GM12874 (cell line): ENCODE data around the gene DRGX.

Experiments
- CTCF ChIP-seq: IDR thresholded peaks from 2 replicates; pipeline ENCODE4 v1.5.1; 2011; ENCODE audit warnings: low read depth, mild to moderate bottlenecking, control low read depth, low read length, moderate library complexity; ENCODE audit not compliant: insufficient read depth

Gene DRGX

DNA sequence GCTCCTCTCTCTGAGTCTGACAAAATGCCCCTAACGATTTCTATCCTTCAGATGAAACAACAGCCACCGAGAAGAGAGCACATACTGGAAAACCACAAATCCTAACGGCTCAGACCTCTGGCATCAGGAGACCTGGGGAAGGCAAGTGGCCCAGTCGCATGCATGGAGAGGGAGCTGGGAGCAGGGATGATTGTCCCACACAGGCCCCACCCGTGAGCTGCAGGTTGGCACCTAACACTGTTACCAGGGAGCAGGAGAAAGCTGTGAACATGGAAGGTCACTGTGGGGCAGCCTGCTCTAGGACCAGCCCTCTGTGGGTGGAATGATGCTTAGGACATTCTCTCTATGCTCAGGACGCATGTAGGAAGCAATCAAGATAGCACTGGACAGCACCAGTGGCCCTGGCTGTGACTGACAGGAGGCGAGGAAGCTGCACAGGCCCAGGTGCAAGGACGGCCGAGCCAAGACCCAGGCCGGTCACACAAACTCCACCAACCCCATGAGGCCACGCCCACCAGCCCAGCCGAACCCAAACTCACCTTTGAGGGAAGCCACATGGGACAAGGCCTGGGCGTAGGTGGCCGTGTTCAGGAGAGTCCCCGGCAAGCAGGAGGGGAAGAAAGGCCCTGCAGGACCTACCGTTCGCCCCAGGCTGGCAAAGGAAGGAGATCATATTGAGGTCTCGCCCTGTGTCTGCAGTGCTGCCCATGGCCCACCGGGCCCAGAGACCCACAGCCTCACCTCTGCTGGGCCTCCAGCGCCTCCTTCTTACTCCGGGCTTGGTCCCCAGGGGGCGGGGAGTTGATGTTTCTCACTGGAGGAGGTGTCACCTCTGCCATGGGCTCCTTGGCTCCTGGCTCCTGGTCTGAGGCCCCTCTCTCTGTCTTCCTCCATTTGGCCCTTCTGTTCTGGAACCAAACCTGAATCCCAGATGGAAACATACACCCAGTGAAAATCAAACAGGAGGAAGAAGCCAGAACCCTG lies 9.7 kb downstream of the DRGX start:
- no peak for TF ChIP-seq CTCF

GRCh38 chr10:49384268-49384953 lies 11.5 kb downstream of the DRGX start:
- no peak for TF ChIP-seq CTCF

DNA sequence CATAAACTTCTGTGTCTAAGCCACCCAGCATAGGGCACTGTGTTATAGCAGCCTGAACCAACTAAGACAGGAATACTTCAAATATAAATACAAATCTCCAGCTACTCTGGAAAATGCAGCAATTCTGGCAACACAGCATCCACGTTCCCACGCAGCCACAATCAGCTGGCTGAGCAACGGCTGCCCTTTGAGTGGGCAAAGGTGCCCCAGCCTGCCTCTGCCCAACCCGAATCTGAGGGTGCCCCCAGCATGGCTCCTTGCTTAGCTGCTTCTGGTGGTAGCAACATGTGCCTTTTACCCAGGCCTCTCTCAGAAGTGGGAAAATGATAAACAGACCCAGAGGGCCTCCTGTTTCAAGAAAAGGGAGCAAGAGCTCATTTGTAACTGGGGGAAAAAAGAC lies 12.0 kb downstream of the DRGX start:
- no peak for TF ChIP-seq CTCF

GRCh38 chr10:49382826-49383225 lies 13.1 kb downstream of the DRGX start:
- no peak for TF ChIP-seq CTCF

DNA sequence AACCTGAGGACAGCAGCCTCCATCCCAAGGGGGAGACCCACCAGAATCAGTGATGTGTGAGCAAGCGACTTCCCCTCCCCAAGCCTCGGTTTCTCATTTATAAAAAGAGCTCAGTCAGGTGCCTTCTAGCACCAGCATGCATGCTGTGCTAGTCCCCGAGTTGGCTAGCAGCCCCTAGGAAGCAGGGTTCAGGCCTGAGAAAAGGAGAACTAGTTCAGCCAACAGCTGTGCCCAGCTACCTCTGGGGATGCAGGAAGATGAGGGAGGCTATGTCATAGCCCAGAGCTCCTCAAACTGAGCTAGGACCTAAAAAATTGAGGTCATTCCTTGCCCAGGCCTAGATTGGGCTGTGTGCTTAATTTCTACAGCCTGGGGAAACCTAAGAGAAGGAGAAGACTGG lies 13.7 kb downstream of the DRGX start:
- no peak for TF ChIP-seq CTCF

DNA sequence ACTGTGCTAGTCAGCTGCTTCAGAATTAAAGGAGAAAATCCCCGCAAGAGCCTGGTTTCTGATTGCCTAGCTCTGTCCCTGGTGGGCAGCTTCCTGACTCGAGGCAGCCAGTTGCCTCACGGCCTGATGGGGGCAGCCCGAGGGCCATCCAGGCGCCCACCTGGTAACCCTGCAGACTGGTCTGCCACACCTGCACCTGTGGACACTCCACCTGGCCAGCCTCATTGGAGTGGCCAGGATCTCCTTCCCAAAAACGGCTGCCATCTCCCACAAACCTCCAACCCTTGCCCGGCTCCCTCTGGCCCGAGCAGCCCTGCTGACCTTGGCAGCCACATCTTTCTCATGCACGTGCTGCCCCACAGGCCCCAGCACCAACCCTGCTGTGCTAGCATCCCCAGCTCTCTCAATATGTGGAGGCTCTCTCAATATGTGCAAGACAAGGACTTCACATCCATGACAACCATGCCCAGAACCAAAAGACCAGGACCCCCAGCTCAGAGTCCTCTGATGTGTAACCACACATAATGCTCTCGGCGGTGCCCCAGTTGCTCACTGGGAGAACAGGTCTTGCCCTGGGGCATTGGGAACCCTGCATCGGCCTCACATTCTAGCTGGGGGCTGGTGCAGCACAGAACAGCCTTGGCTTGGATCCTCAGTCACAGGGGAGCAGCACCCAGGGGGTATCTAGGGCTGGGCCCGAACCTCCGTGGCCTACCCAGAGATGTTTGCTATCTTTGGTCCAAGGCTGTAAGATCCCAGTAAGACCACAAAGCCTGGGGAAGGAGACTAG lies 14.6 kb downstream of the DRGX start:
- TF ChIP-seq CTCF = no peak
